Endometrium (tissue), 2 donors: ENCODE results near the gene GTF2A2.
"Not testable (repeated sequence)": the region's sequence is repeated elsewhere in the genome, so short reads cannot be mapped to it uniquely, and the experiment has no call there.

Experiments
- FAIRE-seq: peaks from 2 replicates; lab custom pipeline; 2012; peaks lifted over from hg19 to GRCh38; lab: Jason Lieb, UNC
- donor health status: control.
- donor health status: control.

The GTF2A2 gene

DNA sequence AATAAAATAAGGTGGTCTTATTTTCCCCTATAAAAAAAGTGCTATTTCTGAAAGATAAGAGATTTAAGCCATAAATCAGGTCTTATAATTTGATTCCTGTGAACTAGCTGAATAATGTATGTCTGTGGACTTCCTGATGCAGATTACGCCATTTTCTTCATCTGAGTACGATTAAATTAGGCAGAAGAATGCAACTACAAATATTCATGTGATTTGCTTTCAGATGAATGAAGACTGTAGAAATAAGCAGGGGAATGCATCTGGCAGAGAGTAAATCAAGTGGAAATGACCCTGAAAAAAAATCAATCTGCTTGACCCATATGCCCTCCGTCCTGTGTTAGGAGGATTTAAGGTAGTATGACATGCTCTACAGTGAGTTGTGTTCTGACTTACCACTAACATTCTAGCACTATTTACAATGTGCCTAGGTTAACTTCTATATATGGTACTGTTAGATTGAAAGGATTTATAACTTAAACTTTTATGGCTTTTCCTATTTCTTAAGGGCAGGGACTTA is 17.1 kb upstream of the GTF2A2 start:
- no peak for FAIRE-seq

DNA sequence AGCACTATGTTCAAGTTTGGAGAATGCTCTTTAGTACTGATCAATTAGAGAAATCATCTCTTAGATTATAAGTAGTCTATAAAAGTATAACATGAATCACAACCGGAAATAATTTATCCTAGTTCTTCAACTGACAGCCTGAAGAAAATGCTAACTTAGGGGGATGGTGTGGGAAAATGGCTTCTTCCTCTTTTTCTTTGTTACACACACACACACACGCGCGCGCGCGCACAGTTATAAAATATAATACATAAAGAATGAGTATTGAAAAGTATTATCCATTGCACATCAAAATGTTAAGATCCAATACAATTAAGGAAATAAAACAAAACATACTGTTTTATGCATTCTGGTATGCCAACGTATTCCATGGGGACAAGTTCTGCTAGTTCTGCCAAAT is 11.2 kb upstream of the GTF2A2 start:
- FAIRE-seq, result no peak

DNA sequence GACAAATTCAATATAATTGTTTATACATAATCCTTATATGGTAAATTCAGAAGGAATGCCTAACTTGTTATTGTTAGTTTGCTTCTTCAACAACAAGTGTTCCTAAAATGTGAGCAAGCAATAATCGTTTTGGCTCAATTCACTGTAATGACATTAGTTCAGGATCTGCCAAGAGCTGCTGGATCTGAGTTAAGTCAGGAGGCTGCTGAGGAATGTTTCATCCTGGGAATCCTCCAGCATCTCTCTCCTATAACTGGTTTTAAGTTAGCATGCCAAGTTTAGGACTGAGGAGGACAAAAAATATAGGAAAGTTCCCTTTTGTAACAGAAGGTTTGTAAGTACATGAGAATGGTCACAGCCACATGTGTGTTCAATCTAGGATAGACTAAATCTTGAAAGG is 4.9 kb upstream of the GTF2A2 start:
- no peak for FAIRE-seq

DNA sequence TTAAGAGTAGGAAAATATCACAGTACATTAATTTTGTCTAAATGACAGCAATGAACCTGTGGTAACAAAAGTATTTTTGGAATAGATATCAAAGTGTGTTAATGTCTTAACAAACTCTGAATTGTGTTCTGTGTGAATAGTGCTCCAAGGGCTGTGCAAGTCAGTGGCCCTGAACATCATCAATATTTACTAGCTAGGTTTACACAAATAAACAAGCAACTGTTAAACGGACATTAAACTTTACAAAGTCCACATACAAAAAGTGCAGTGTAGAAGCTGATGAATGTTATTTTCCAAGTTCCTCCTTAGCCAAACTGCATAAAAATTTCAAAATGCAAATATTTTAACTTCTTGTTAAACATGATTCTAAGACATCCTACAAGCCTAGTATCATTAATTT is 2.1 kb upstream of the GTF2A2 start:
- FAIRE-seq, result no peak

DNA sequence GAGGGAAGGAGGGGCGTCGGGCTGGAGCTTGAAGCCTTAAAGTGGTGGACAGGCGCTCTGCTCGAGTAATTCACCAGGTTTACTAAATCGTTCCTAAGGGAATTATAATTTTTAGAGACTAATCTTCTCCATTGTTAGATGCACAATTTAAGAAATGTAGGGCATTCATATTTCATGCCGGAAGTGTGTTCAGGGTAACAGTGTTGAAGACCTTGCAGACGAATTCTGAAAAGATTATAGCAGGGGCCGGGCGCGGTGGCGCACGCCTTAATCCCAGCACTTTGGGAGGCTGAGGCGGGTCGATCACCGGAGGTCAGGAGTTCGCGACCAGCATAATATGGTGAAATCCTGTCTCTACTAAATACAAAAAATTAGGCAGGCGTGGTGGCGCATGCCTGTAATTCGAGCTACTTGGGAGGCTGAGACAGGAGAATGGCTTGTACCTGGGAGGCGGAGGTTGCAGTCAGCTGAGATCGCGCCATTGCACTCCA is 365 bp upstream of the GTF2A2 start:
- no peak for FAIRE-seq

DNA sequence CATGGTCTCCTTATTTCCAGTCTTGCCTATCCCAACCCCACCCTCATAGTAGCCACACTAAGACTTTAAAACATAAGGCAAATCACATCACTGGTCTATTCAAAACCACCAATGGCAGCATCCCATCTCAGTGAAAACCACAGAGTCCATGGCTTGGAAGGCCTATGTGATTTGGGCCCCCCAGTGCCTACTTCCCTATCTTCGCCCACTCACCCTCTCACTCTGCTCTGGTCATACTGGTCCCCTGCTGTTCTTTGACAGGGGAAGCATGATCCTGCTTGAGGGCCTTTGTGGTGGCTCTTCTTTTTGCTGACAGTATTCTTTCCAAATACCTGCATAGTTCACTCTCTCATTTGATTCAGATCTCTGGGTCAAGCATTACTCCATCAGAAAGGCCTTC is 3.3 kb downstream of the GTF2A2 start:
- FAIRE-seq, result no peak

DNA sequence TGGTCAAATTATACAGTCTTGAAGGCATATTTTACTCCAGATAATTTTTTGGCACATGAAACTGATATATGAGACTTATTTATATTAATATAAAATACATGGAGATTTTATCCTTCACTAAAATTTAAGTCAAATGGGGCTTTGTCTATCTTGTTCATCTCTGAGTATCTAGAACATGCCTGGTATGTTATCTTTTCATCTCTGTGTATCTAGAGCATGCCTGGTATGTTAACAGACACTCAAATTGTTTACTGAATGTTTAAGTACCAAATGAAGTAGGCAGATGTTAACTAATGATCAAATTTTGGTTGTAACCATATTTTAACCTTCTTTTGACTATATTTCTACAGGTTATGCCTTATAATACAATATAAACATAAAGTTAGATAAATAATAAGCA is 7.7 kb downstream of the GTF2A2 start:
- no peak for FAIRE-seq

DNA sequence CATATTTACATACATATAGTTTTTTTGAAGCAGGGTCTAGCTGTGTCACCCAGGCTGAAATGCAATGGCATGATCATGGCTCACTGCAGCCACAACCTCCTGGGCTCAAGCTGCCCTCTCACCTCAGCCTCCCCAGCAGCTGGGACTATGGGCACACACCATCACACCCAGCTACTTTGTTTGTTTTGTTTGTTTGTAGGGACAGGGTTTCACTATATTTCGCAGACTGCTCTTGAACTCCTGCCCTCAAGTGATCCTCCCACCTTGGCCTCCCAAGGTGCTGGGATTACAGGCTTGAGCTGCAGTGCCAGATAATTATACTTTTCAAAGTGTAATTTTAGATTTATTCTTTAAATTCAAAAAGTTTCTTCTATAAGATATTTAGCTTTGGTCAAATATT is 10.2 kb downstream of the GTF2A2 start:
- FAIRE-seq, result no peak

DNA sequence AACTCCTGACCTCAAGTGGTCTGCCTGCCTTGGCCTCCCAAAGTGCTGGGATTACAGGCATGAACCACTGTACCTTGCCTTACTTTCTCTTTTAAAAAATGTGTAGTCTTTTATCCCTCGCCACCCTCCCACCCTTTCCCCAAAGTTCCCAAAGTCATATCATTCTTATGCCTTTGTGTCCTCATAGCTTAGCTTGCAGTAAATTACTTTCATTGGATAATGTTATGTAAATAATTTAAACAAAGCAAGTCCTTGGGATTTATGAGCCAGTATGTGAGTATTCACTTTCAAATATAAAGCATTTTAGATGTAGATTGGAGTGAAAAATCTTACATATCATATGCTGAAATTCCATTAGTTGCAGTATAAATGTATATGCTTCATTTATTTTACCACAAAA is 11.0 kb downstream of the GTF2A2 start:
- no peak for FAIRE-seq

DNA sequence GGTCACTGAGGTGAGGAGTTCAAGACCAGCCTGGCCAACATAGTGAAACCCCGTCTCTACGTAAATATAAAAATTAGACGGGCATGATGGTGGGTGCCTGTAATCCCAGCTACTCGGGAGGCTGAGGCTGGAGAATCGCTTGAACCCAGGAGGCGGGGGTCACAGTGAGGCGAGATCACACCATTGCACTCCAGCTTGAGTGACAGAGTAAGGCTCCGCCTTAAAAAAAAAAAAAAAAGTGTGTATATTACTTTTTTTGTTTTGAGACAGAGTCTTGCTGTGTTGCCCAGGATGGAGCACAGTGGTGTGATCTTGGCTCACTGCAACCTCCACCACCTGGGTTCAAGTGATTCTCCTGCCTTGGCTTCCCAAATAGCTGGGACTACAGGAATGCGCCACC is 11.5 kb downstream of the GTF2A2 start:
- FAIRE-seq, result not testable (repeated sequence)

DNA sequence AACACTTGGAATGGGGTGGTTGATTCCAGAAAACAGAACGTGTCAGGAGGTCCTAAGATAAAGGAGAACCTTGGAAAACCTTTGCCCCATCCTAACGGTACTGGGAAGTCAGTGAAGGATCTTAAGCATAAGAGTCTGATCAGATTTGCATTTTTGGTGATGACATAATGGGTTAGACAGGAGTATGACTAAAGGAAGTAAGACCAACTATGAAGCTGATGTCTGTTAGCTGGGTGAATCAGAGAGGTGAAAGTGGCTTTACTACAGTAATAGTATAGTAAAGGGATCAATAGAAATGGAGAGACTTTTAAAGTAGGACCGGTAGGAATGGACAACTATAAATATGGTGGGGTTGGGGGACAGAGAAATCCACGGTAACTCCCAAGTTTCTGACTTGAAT is 12.6 kb downstream of the GTF2A2 start:
- no peak for FAIRE-seq

DNA sequence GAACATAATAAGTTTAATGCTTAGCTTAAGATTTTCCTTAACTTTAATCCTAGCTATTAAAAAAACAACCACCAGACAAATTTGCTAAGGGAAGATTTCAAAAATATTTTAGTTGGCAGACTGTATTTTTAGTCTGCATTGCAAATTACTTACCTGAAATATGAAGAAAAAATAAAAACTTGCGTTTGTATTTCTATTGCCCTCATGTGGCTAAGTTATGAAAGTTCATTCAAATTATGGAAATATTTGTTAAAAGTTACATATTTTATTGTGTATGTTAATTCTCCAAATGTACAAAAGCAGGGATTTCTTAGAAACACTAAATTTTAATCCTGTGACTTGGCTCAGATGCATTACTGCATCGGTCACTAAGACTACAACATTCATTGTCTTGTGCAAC is 15.0 kb downstream of the GTF2A2 start:
- FAIRE-seq, result no peak

DNA sequence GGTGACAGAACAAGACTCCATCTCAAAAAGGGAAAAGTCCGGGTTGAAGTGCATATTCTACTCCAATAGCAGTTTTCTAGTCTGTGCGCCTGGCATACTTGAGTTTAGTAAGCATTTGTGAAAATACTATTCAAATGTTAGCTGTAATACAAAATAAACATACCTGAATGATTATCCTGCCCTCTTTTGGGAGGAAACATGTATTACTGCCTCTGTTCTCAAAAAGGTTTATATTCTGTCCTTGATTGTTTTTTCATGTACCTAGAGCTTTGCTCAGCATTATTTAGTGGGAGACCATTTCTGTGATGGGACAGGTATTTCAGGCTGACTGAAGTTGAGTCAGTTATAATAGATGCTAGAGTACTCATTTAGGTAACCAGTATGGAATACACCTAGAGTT is 19.8 kb downstream of the GTF2A2 start:
- not testable (repeated sequence) for FAIRE-seq

DNA sequence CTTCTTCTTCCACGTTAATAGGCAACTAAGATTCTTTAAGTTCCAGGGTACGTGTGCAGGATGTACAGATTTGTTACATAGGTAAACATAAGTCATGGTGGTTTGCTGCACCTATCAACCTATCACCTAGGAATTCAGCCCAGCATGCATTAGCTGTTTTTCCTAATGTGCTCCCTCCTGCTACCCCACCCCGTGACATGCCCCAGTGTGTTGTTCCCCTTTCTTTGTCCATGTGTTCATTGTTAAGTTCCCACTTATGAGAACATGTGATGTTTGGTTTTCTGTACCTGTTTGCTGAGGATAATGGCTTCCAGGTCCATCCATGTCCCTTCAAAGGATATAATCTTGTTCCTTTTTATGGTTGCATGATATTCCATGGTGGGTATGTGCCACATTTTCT is 21.1 kb downstream of the GTF2A2 start:
- FAIRE-seq, result no peak

DNA sequence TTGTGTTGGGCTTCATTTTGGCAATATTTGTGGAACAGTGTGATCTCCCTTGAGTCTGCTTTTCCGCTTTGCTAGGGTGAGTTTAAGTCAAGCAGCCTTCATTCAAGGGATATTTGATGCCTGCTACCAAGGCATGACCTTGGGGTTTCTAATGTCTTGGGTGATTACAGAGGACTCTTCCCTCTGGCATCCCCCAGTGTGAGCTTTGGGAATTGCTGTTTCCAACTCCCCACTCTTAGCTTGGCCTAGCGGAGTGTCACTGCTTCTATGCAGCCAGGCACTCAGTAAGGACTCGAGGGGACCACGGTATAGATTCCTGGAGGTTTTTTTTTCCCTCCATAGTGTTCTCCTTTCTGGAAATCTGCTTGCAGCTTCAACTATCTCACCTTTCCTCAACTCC is 24.6 kb downstream of the GTF2A2 start:
- FAIRE-seq, result no peak

DNA sequence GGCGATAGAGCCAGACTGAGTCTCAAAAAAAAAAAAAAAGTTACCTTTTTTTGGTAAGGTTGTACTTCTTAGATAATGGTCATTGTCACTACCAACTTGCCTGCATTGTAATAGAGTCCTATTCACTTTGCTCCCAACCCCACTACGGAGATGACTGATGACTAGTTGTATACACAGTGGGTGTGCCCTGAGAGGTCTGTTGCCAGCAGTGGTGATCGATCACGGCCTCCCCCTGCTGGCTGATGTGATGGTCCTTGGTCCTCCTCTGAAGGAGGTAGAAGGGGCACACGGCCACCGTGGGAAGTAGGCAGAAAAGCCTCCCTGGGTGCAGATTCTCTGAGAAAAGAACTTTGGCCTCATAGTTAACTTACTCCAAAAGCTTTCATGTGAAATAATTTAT is 35.0 kb downstream of the GTF2A2 start:
- FAIRE-seq, result no peak

DNA sequence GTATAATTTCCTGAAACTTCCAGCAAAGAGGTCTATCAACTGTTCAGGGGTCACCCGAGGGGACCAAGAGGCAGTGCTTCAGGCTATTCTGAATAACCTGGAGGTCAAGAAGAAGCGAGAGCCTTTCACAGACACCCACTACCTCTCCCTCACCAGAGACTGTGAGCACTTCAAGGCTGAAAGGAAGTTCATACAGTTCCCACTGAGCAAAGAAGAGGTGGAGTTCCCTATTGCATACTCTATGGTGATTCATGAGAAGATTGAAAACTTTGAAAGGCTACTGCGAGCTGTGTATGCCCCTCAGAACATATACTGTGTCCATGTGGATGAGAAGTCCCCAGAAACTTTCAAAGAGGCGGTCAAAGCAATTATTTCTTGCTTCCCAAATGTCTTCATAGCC is 38.9 kb downstream of the GTF2A2 start:
- no peak for FAIRE-seq

DNA sequence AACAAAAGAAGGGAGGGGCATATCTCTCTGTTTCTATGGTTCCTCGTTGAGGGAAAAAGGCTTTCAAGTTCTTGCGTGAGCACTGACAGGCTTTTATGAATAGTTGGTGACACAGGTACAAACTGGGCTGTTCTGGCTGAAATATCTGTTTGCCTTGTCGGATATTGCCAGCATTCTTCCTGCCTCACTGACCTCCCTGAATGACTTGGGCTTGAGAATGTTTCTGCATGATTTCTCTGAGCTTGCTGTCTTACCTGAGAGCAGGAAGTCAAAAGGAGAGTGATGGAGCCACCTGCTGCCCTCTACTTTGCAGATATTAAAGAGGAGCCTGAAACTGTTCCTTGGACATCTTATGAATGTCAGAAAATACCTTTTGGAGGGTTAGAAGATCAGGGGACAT is 40.9 kb downstream of the GTF2A2 start:
- no peak for FAIRE-seq

DNA sequence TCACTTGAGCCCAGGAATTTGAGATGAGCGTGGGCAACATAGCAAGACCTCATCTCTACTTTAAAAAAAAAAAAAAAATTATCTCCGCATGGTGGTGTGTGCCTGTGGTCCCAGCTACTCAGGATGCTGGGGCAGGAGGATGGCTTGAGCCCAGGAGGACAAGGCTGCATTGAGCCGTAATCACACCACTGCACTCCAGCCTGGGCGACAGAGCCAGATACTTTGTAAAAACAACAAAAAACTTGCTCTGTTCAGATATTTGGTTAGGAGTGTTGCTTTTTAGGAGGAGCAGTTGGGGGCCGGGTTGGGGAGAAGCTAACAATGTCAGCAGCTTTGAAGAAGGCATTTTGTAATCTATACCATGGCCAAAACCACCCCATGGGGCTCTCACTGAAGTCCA is 41.7 kb downstream of the GTF2A2 start:
- FAIRE-seq, result no peak

DNA sequence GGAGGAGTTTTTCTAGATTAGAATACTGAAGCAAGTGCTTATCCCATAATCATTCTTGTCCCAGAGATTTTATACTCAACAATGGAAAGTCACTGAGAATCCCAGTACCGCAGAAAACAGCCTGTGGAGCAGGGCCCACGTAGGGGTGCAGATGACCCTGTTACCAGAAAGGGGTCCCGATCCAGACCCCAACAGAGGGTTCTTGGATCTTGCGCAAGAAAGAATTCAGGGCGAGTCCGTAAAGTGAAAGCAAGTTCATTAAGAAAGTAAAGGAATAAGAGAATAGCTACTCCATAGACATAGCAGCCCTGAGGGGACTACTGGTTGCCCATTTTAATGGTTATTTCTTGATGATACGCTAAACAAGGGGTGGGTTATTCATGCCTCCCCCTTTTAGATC is 43.2 kb downstream of the GTF2A2 start:
- no peak for FAIRE-seq

DNA sequence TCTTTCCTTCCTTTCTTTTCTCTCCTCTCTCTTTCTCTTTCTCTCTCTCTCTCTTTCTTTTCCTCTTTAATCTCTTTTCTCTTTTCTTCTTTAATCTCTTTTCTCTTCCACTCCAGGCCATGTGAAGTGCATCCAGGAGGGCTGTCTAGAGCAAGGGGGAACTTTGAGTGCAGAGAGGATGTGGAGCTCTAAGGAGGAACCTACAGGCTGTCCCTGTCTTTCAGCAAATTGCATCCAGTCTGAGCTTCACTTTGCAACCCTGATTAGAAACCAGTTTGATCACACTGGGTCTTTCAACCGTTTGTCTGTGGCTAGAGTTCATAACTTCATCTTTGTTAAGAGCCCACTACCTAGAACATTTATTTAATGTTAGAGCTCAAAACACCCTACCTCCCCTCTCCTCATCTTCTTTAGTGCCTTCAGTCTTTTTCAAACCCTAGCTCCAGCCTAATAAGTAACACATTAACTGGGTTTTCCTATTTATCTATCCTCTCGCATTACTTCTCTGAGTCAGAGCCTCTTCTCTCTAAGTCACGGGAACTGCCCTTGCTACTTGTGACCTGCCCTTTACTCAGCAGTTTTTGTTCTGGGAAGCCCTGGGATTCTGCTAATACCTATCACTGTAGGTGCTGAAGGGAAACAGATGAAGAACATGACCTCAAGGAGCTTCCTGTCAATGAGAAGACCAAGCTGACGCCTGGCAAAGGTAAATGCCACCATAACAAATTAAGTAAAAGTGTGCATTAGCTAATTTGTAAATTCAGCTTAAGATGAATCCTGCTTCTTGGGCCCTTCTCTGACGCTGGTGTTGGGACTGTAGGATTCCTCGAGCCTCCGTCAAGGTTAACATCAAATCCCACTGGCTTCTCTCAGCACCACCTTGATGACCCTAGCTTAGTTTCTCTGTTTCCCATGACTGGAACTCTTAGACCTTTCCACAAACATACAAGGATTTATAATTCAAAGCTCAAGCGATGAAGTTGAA is 45.7 kb downstream of the GTF2A2 start, which contains the start of gene GCNT3:
TSS of gene GCNT3 (plus strand) at position 508 of the 985 bp plus-strand sequence. CDS start 6,456 bp downstream, outside the sequence.
- no peak for FAIRE-seq

DNA sequence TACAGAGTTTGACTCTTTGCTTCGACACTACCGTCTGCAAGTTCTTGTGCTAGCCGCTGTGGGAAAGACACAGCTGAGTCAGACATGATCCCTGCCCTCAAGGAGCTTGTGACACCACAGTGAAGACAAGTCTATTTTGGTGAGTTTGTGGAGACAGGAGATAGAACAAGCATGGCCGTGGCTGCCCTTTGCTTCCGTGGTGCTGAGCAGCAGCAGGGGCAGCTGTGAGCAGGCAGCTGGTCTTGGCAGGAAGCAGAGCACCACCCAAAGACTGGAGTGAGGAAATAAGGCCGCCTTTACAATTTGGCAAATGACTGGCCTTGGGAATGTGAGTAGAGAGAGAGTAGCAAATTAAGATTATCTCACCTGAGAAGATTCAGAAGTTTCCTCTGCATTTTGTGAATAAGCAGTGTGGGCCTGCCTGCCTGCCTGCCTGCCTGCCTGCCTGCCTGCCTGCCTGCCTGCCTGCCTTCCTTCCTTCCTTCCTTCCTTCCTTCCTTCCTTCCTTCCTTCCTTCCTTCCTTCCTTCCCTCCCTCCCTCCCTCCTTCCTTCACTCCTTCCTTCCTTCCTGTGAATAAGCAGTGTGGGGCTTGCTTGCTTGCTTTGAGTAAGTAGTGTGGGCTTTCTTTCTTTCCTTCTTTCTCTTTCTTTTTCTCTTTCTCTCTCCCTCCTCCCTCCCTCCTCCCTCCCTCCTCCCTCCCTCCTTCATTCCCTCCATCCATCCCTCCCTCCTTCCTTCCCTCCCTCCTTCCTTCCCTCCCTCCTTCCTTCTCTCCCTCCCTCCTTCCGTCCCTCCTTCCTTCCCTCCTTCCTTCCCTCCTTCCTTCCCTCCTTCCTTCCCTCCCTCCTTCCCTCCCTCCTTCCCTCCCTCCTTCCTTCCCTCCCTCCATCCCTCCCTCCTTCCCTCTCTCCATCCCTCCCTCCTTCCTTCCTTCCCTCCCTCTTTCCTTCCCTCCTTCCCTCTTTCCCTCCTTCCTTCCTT is 47.3 kb downstream of the GTF2A2 start:
- FAIRE-seq, result no peak
